ENCODE data around the gene LIMCH1. TPM values are rescaled to one million over a fixed set of nuclear protein-coding genes. Genes with fewer than 3 reads are reported as not detected.

LIMCH1 gene
- total RNA-seq, 3 donors from 2014 or later (not counting 1 experiment from before 2014, with no cell fraction given): 0.05 TPM; not detected in 2

GRCh38 chr4:41678951-41679350 is 141.0 kb downstream of the LIMCH1 start:
- no peaks in the 10 kb centered on the region for H3K4me1 Mint-ChIP-seq
- no peaks in the 10 kb centered on the region for H3K9me3 Mint-ChIP-seq
- Histone ChIP-seq H3K36me3 (ENCODE audit: control insufficient read depth, insufficient read depth, low read length) (no peaks in the 10 kb centered on the region), H3K27ac (ENCODE audit: low read length) (no peak overlapping the region), H3K4me3 (ENCODE audit: low read length) (no peak overlapping the region), H3K4me1 (ENCODE audit: control insufficient read depth, insufficient read depth, low read length) (no peaks in the 10 kb centered on the region), H3K9me3 (ENCODE audit: control insufficient read depth, insufficient read depth, low read length) (no peaks in the 10 kb centered on the region), H3K27me3 (ENCODE audit: control insufficient read depth, insufficient read depth, low read length) (no peaks in the 10 kb centered on the region)
- 91% methylated on average over 2 of the region's 2 CpGs for WGBS (ENCODE audit: insufficient coverage)
- no peak for ATAC-seq
- no peak overlapping the region for H3K4me3 Mint-ChIP-seq
- H3K36me3 Mint-ChIP-seq: no peaks in the 10 kb centered on the region
- no peak for TF ChIP-seq CTCF (IDR thresholded peaks at IDR 0.05)
- no peak for DNase-seq
- no peak overlapping the region for H3K27ac Mint-ChIP-seq
- H3K27me3 Mint-ChIP-seq (ENCODE audit: low read depth in 2 of 2): no peaks in the 10 kb centered on the region
- intact Hi-C loops (cut with micrococcal nuclease): no loop called here

- Histone ChIP-seq H3K4me3 (ENCODE audit: low read length) (no peak overlapping the region), H3K27ac (ENCODE audit: low read length) (no peak overlapping the region), H3K4me1 (ENCODE audit: control insufficient read depth, insufficient read depth, low read length) (no peaks in the 10 kb centered on the region), H3K9me3 (ENCODE audit: control insufficient read depth, insufficient read depth, low read length) (no peaks in the 10 kb centered on the region), H3K36me3 (ENCODE audit: control insufficient read depth, insufficient read depth, low read length) (no peaks in the 10 kb centered on the region), H3K27me3 (ENCODE audit: control insufficient read depth, insufficient read depth, low read length) (no peaks in the 10 kb centered on the region)
- TF ChIP-seq CTCF (IDR thresholded peaks at IDR 0.05): no peak
- WGBS (ENCODE audit: insufficient coverage): 94% methylated on average over 3 of the region's 4 CpGs
- DNase-seq (no peak), ATAC-seq (no peak)
- intact Hi-C loops (cut with micrococcal nuclease): no loop called here
- no peak overlapping the region for H3K4me3 Mint-ChIP-seq
- no peaks in the 10 kb centered on the region for H3K36me3 Mint-ChIP-seq
- H3K27ac Mint-ChIP-seq: no peak overlapping the region
- no peaks in the 10 kb centered on the region for H3K4me1 Mint-ChIP-seq
- H3K9me3 Mint-ChIP-seq: no peaks in the 10 kb centered on the region
- no peaks in the 10 kb centered on the region for H3K27me3 Mint-ChIP-seq (ENCODE audit: low read depth in 2 of 2)
Observed at GRCh38 chr4:41679991-41680390, 142.0 kb downstream of the LIMCH1 start.

GRCh38 chr4:41681054-41681453 is 143.1 kb downstream of the LIMCH1 start:
- Mint-ChIP-seq H3K27ac (no peak overlapping the region), H3K9me3 (no peaks in the 10 kb centered on the region), H3K4me3 (no peak overlapping the region), H3K27me3 (ENCODE audit: low read depth in 2 of 2) (no peaks in the 10 kb centered on the region), H3K4me1 (no peaks in the 10 kb centered on the region), H3K36me3 (no peaks in the 10 kb centered on the region)
- Histone ChIP-seq H3K27me3 (ENCODE audit: control insufficient read depth, insufficient read depth, low read length) (no peaks in the 10 kb centered on the region), H3K36me3 (ENCODE audit: control insufficient read depth, insufficient read depth, low read length) (no peaks in the 10 kb centered on the region), H3K27ac (ENCODE audit: low read length) (no peak overlapping the region), H3K4me3 (ENCODE audit: low read length) (no peak overlapping the region), H3K9me3 (ENCODE audit: control insufficient read depth, insufficient read depth, low read length) (no peaks in the 10 kb centered on the region), H3K4me1 (ENCODE audit: control insufficient read depth, insufficient read depth, low read length) (no peaks in the 10 kb centered on the region)
- 91% methylated on average over 2 of the region's 2 CpGs for WGBS (ENCODE audit: insufficient coverage)
- DNase-seq (no peak), ATAC-seq (no peak)
- intact Hi-C loops (cut with micrococcal nuclease): no loop called here
- no peak for TF ChIP-seq CTCF (IDR thresholded peaks at IDR 0.05)

- no peak overlapping the region for H3K4me3 ChIP-seq (ENCODE audit: low read length)
- no peak for TF ChIP-seq CTCF (IDR thresholded peaks at IDR 0.05)
- H3K27me3 Mint-ChIP-seq (ENCODE audit: low read depth in 2 of 2): no peaks in the 10 kb centered on the region
- peaks cover 0 to under 1% of the 10 kb centered on the region in 2 donors for H3K9me3 Mint-ChIP-seq
- no peaks in the 10 kb centered on the region for H3K36me3 ChIP-seq (ENCODE audit: control insufficient read depth, insufficient read depth, low read length)
- intact Hi-C loops (cut with micrococcal nuclease): no loop called here
- DNase-seq (no peak), ATAC-seq (no peak)
- no peak overlapping the region for H3K27ac ChIP-seq (ENCODE audit: low read length)
- H3K4me3 Mint-ChIP-seq: no peak overlapping the region
- H3K9me3 ChIP-seq (ENCODE audit: control insufficient read depth, insufficient read depth, low read length): no peaks in the 10 kb centered on the region
- no peaks in the 10 kb centered on the region for H3K4me1 Mint-ChIP-seq
- H3K4me1 ChIP-seq (ENCODE audit: control insufficient read depth, insufficient read depth, low read length): no peaks in the 10 kb centered on the region
- H3K36me3 Mint-ChIP-seq: no peaks in the 10 kb centered on the region
- H3K27ac Mint-ChIP-seq: no peak overlapping the region
- H3K27me3 ChIP-seq (ENCODE audit: control insufficient read depth, insufficient read depth, low read length): no peaks in the 10 kb centered on the region
Observed at GRCh38 chr4:41683326-41683725, 145.4 kb downstream of the LIMCH1 start.
